C4-2B (cell line): ENCODE results near the gene ACSM3.

Source experiments
- CTCF ChIP-seq: fragments of 450-650 bp; conservative IDR thresholded peaks from 2 replicates; pipeline ENCODE4 v1.5.1; 2017; ENCODE audit warnings: mild to moderate bottlenecking
- ZFX ChIP-seq: fragments of 450-650 bp; IDR thresholded peaks from 2 replicates; pipeline ENCODE4 v1.6.1; 2017

GRCh38 chr16:20726661-20727060, 37.2 kb upstream of the ACSM3 start:
- TF ChIP-seq CTCF (no peak), ZFX (no peak)
